Left colon (tissue), 2 donors: ENCODE measurements around the gene MLC1. TPM values are rescaled to one million over a fixed set of nuclear protein-coding genes. Genes with fewer than 3 reads are reported as not detected.

ENCODE experiments used
- ATAC-seq: fragments of 200-7000 bp; cut with Tn5 transposase; one replicate; pipeline ENCODE4 v1.9.1; 2020; ENCODE audit warnings: mild to moderate bottlenecking, moderate library complexity
- DNase-seq, 2 donors: peaks; one replicate each; pipeline ENCODE4 v3.0.0-alpha.2; 2020
- intact Hi-C, 2 donors: fragments of 100-400 bp; cut with DNase I in 1 of 2; cut with micrococcal nuclease in 1 of 2; formaldehyde crosslinking; loops; one replicate each; pipeline versions ENCODE4 v1.11.2 to v1.14.0; 2022; cut with DNase I, micrococcal nuclease
- total RNA-seq, 2 donors: library from RNA; stranded (reverse); fragmentation: NEBNext Ultra II Directional; extraction: Animal tissue kit (Norgen Biotek cat#: 25700); gene quantifications; one replicate each; pipeline ENCODE4 v1.2.1, GENCODE V29; 2021
- donor health status: DM: no; HTN: no; CAD: no.
- donor health status: DM: yes; HTN: yes; CAD: no.

Gene MLC1
- total RNA-seq, 2 donors from 2014 or later, result 0.14 TPM; not detected in 1

GRCh38 chr22:50030297-50031188, 54.7 kb downstream of the MLC1 start:
- intact Hi-C loops, result loop anchor here (5.0 to 10.0 kb wide), 3 partner anchors 103 to 266 kb away; no protein-coding TSS in a partner anchor
- ATAC-seq (peak; percentile 94), DNase-seq (peak in 1 of 2 donors; percentile 83)

- intact Hi-C loops, result no loop called here
- ATAC-seq (no peak), DNase-seq (no peak)
Measured at GRCh38 chr22:50027639-50028537, 57.3 kb downstream of the MLC1 start.

- DNase-seq, result no peak
- intact Hi-C loops, result no loop called here
- no peak for ATAC-seq
Measured at GRCh38 chr22:50025993-50026392, 59.2 kb downstream of the MLC1 start.

GRCh38 chr22:50022171-50022819, 62.9 kb downstream of the MLC1 start:
- ATAC-seq, result no peak
- intact Hi-C loops, result no loop called here
- DNase-seq, result no peak

DNA sequence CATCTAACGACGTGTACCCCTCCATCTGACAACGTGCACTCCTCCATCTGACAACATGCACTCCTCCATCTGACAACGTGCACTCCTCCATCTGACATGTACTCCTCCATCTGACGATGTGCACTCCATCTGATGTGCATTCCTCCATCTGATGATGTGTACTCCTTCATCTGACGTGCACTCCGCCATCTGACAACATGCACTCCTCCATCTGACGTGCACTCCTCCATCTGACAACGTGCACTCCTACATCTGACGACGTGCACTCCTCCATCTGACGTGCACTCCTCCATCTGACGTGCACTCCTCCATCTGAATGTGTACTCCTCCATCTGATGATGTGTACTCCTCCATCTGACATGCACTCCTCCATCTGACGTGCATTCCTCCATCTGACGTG, 64.6 kb downstream of the MLC1 start:
- no peak for ATAC-seq

GRCh38 chr22:50019316-50019715, 65.9 kb downstream of the MLC1 start:
- ATAC-seq, result no peak
- no peak for DNase-seq
- intact Hi-C loops, result no loop called here

More for the DNA sequence above, 64.6 kb downstream of the MLC1 start:
- intact Hi-C loops, result no loop called here
- no peak for DNase-seq

DNA sequence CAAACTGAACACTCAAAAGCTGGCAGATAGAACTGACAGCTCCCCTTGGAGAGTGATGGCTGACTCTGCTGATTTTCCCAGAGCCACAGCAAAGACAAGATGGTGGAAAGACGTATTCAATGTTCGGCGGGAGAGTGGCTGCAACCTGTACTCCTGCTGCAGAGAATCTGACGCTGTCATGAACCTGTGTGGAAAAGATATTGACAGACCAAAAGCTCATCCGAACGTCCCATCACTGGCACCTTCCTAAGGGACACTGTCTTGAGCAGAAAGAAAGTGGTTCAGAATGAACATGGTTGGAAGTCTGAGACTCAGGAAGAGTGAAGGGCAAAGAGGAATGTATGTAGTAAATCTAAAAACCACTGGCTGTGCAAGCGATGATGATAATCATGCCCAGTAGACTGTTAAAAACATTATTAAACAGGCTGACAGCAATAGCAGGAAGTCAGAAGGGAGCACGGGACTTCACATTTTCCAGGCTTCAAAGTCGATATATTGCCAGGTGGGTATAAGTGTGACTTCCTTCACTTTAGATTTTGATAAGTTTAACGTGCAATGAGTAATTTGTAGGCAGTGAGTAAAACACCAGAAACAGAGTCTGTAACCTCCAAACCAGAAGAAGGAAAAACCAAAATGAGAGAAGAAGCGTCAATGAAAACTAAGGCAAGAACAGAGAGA, 66.5 kb downstream of the MLC1 start:
- intact Hi-C loops, result no loop called here
- ATAC-seq (no peak), DNase-seq (no peak)

GRCh38 chr22:50017701-50018224, 67.5 kb downstream of the MLC1 start:
- DNase-seq (no peak), ATAC-seq (no peak)

DNA sequence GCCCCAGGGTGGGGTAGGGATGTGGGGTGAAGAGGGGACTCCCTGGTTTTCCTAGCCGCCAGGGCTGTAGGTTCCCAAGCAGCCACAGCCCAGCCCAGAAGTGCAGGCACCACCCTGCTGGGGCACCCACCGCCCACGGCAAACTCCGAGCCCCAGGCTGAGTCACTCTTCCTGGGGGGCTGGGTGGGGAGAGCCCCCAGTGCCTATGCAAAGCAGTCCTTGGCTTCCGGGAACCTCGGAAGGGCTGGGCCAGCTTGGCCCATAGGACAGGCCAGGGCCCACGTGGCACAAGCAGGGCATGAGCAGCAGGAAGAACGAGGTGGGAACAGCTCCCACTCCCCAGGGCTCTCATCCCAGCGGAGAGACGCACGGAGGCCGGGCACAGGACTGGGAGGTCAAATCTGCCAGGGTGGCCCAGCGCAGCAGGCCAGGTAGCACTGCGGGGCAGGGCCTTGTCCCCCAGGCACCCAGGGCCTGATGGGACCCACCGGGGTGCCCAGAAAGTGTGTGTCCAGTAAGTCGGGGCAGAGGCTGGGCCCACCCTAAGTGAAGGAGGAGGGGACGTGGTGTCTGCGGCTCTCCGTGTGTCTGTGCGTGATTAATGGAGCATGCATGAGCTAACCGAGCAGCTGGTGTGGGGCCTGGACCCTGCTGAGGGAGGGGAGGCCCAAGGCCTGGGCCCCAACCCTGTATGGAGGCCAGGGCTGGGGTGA, 68.1 kb downstream of the MLC1 start:
- ATAC-seq, result no peak
- DNase-seq, result no peak
- intact Hi-C loops, result no loop called here

More at GRCh38 chr22:50017701-50018224, 67.5 kb downstream of the MLC1 start:
- intact Hi-C loops, result no loop called here

DNA sequence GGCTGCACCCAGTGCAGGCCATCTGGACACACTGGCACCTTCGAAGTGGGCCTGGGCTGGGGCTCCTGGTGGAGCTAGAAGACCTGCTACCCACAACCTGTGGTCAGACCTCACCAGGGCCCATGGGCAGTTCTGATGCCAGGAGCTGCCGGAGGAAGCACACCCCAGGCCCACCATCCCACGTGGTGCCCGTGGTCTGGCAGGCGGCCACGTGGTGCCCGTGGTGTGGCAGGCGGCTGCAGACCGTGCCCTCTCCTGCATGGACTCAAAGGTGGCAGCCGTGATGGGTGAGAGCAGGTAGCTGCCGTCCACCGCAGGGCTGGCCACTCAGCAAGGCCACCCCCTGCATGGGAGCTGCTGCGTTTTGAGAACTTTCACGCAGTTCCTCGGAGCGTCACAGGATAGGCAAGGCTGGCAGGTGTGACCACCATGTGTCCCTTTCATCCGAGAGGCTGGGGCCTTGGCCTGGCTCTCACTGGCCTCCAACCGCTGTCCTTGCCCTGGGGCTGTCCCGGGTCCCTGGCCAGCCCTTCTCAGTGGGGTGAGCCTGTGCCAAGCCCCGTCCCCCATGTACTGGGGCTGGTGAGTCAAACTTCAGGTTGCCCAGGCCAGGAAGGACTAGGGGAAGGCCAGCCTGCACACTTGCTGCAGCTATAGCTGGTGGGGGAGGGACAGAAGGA, 68.8 kb downstream of the MLC1 start:
- DNase-seq (no peak), ATAC-seq (no peak)

DNA sequence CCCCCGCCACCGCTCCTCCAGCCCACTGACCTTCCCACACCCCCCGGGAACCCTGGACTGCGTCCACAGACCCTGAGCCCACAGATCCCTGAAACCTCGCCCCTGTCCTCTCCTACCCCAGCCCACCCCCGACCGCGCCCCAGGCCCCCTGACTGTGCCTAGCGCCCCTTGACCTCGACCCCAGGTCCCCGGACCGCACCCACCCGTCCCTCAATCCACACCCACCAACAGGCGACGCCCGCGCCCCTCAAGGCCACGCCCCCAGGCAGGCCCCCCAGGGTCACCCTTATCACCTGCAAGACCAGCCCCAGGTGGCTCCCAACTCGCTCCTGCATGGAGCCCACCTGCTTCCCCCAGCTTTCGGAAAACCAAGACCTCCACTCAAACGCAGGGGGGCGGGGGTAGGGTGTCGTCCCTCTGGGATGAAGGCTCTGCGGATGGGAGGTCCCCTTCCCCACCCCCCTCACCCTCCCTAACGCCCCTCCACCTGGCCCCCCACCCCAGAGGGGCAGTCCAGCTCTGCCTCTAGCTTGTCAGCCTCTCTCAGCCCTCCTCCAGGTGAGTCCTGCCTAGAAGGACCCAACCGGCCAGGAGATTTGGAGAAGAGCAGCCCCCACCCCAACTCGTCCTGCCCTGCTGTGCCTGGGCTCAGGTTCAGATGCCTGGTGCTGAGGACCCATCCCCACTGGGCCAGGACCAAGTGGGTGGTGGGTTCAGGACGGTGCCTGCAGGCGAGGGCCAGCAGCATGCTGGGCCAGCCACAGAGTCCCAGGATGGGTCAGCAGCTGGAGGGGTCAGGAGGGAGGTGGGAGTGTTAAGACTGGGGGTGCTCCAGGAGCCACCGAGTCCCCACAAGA, 69.5 kb downstream of the MLC1 start:
- intact Hi-C loops, result no loop called here
- DNase-seq, result peak in 1 of 2 donors; percentile 23
- ATAC-seq, result no peak

More for the DNA sequence above, 68.8 kb downstream of the MLC1 start:
- intact Hi-C loops, result no loop called here

GRCh38 chr22:50014655-50015401, 70.4 kb downstream of the MLC1 start:
- ATAC-seq (no peak), DNase-seq (no peak)
- intact Hi-C loops, result no loop called here

DNA sequence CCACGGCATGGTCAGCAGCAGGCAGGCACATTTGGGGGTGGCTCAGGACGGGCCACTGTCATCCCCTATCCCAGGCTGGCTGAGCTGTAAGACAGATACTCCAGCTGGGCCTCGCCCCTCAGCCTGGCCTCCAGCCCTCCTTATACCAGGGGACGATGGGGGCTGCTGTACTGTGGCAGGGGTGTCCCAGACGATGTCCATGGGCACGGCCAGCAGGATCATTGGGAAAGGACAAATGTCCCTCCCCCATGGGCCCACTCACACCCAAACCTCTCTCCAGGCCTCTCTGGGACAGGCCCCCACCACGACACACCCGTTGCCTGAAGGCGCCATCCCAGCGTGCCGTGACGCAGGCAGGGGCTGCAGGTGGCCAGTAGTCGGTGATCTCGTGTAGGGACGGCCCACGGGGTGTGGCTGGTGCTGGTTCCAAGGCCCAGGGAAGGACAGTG, 71.1 kb downstream of the MLC1 start:
- DNase-seq, result no peak
- intact Hi-C loops, result no loop called here

GRCh38 chr22:50012211-50013181, 72.7 kb downstream of the MLC1 start, which contains the start of gene IL17REL:
Gene IL17REL (minus strand): TSS chr22:50012765. CDS start chr22:50012646, 119 bp downstream.
- intact Hi-C loops, result no loop called here
- DNase-seq (peak; percentile 27 to 54), ATAC-seq (peak; percentile 86)

More for the DNA sequence above, 71.1 kb downstream of the MLC1 start:
- no peak for ATAC-seq
